NCI-H2107 treated with DMSO at 0.1 percent for 48 hours (cell line): ENCODE data around the gene CDK17.
"Not testable (repeated sequence)": the region's sequence is repeated elsewhere in the genome, so short reads cannot be mapped to it uniquely, and the experiment has no call there.

Source experiments
- DNase-seq: peaks from one replicate; lab custom pipeline; 2025; ENCODE audit not compliant: unreplicated experiment; lab: John Stamatoyannopoulos, UW

CDK17 gene

DNA sequence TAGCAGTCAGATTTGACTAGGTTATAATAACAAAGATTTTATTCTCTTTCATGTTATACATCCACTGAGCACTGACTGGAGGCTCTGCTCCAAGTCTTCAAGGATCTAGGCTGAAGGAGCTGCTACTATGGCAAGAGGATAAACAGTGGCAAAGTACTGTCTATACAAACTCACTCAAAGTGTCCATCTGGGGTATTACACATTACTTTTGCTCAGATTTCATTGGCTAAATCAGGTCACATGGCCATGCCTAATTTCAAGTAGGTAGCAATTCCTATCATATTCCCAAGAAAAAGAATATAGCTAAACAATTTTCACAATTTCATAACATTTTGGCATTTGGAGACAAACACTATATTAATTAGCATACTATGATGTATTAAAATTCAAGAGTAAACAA is 40.9 kb downstream of the CDK17 start:
- no peak for DNase-seq

- DNase-seq: no peak
Observed at GRCh38 chr12:96356831-96357230, 43.4 kb downstream of the CDK17 start.

GRCh38 chr12:96354844-96355534 is 45.2 kb downstream of the CDK17 start:
- DNase-seq: no peak

DNA sequence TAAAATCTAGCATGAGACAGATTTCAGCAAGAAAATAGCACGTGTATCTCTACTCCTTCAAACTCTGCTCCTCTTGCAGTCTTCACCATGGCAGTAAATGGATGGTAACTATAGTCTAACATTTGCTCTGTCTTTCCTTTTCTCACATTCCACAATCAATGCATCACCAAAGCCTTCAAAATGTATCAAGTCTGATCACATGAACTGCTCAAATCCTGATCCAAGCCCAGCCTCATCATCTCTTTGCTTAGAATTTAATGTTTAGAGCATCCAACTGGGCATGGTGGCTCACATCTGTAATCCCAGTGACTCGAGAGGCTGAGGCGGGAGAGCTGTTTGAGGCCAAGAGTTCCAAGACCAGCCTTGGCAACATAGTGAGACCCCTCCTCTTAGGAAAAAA is 45.9 kb downstream of the CDK17 start:
- no peak for DNase-seq

DNA sequence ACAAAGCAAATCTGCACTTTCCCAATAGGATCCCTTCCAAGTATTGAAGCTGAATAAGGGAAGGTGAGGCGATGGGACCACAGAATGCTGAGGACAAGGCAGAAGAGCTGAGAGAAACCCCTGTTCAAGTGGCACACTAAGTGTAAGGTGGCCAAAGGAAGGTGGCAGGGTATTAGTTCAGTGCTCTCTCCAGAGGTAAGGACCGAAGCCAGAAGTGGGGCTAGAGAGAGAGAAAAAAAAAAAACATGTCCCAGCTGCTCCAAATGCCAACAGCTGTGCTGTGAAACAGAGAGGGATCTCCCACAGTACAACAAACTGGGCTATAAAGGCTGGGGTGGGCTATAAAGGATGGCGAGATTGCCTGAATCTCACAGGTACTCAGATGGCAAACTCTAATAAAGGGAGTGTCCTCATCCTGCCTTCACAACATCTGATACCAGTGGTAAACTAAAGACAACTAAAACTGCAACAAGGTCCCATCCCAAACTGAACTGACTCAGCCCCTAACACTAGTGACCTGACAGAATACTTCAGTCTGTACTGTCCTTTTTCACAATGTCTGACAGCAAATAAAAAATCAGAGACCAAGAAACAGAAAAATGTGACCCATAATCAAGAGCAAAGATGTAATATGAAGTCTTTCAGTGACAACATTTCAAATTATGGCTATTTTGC is 47.9 kb downstream of the CDK17 start:
- DNase-seq: no peak

DNA sequence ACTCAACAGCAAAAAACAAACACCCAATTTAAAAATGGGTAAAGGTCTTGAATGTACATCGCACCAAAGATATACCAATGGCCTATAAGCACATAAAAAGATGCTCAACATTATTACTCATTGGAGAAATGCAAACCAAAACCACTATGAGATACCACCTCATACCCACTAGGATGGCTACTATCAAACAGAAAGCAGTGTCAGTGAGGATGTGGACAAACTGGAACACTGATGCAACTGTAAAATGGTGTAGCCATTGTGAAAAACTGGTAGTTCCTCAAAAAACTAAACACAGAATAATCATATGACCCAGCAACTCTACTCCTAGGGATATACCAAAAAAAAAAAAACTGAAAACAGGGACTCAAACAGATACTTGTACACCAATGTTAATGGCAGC is 49.3 kb downstream of the CDK17 start:
- no peak for DNase-seq

DNA sequence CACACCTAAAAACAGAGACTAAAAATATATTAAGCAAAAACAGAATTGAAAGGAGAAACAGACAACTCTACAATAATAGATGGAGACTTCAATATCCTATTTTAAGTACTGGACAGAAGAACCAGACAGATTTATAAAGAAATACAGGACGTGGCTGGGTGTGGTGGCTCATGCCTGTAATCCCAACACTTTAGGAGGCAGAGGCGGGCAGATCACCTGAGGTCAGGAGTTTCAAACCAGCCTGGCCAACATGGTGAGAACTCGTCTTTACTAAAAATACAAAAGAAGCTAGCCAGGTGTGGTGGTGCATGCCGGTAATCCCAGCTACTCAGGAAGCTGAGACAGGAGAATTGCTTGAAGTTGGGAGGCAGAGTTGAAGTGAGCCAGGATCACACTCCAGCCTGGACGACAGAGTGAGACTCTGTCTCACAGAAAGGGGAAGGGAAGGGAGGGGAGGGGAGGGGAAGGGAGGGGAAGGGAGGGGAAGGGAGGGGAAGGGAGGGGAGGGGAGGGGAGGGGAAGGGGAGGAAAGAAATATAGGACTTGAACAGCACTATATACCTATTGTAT is 53.0 kb downstream of the CDK17 start:
- no peak for DNase-seq

DNA sequence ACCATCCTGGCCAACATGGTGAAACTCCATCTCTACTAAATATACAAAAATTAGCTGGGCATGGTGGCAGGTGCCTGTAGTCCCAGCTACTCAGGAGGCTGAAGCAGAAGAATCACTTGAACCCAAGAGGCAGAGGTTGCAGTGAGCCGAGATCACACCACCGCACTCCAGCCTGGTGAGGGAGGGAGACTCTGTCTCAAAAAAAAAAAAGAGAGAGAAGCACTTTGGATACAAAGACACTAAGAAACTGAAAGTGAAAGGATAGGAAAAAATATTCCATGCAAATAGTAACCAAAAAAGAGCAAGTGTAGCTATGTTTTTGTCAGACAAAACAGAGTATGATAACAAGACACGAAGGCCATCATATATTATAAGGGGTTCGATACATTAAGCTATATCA is 53.5 kb downstream of the CDK17 start:
- DNase-seq: not testable (repeated sequence)

GRCh38 chr12:96344124-96344695 is 56.0 kb downstream of the CDK17 start:
- DNase-seq: no peak

DNA sequence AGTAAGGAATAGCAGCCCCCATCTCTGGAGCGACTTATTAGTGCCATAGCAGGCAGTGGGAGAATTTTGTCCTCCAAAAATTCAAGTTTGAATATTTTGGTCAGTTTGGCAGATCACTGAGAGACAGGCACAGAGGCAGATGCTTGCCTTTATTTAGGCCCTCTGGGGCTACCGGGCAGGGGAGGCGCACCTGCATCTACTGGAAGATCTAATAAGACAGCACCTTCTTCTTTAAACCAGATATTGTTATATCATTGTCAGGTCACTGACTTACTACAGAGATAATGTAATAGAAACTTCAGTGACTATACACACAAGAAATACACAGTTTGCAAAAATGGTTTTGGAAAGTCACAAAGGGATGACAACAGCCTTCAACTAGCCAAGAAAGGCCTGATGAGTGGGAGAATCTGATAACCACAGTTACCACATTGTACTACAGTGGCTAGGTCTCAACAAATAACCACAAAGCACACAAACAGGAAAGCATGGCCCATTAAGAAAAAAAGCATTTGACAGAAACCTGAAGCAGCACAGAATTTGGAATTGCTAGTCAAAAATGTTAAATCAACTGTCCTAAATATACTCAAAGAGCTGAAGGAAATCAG is 56.8 kb downstream of the CDK17 start:
- no peak for DNase-seq

DNA sequence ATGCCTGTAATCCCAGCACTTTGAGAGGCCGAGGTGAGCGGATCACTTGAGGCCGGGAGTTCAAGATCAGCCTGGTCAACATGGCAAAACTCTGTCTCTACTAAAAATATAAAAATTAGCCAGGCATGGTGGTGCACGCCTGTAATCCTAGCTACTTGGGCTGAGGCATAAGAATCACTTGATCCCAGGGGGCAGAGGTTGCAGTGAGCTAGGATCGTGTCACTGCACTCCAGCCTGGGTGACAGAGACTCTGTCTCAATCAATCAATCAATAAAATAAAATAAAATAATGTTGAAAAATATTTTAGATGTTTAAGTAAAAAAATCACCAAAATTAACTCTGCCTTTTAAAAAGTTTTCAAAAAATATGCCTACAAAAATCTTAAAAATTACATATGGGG is 60.6 kb downstream of the CDK17 start:
- DNase-seq: not testable (repeated sequence)

DNA sequence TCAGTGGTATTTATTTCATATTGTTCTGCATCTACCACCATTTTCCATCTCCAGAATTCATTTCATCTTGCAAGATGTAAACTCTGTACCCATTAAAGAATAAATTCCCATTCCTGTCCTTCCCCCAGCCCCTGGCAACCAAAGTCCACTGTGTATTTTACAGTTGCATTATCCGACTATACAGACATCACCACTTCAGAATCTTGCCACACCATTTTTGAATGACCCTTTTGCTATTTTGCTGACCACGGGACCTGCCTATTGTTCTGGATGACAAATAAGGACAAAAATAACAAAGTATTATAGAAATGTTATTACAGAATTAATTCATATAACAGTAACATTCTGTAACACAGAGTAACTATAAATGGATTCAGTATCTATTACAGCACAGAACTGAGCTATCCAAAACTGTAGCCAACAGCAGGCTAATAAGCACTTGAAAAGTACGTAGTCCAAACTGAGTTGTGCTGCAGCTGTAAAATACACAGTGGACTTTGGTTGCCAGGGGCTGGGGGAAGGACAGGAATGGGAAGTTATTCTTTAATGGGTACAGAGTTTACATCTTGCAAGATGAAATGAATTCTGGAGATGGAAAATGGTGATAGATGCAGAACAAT is 61.3 kb downstream of the CDK17 start:
- no peak for DNase-seq

DNA sequence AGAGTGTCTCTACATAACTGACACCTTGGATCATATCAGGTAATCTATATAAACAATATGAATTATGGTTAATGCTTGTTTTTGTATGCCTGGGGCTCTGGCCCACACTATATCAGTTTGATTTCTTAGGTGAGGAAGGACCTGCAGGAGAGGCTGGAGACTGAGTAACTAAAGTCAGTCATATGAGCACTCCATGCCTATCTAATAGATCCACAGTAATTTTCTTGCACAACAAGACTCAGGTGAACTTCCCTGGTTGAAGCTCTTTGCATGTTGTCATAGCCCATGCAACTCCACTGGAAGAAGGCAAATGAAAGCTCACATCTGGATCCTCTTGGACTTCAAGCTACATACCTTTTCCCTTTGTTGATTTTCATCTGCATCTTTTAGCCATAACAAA is 62.3 kb downstream of the CDK17 start:
- no peak for DNase-seq

GRCh38 chr12:96336489-96336888 is 63.8 kb downstream of the CDK17 start:
- no peak for DNase-seq

- no peak for DNase-seq
Observed at GRCh38 chr12:96335270-96335669, 65.0 kb downstream of the CDK17 start.

DNA sequence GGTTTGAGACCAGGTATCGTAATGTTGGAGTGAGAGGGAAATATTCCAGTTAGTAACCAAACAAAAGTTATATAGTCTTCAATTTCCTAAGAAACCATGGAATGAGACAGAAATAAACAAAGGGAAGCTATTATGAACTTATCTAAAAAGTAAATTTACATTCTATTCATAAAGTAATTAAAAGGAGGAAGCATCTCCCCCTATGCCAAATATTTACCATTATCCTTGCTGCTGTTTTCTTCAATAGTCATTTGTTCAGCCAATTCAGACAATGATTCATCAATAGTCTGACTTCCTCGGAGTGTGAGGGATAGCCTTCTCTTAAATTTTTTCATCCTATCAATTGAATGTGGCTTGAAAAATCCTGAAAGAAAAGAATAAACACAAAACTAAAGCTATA is 65.7 kb downstream of the CDK17 start:
- no peak for DNase-seq

GRCh38 chr12:96329545-96329944 is 70.7 kb downstream of the CDK17 start:
- DNase-seq: no peak

DNA sequence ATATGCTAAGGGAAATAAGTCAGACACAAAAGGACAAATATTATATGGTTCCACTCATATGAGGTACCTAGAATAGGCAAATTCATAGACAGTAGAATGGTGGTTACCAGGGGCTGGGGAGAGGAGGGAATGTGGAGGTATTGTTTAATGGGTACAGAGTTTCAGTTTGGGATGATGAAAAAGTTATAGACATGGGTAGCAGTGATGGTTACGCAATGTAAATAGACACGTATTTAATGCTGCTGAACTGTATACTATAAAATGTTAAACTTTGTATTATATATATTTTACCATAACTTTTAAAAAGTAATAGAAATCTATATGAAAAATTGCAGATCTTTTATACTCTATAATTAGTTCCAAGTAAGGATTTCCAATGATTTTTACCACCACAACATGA is 71.2 kb downstream of the CDK17 start:
- DNase-seq: no peak

GRCh38 chr12:96327889-96328288 is 72.3 kb downstream of the CDK17 start:
- no peak for DNase-seq

- no peak for DNase-seq
Observed at GRCh38 chr12:96327346-96327745, 72.9 kb downstream of the CDK17 start.

DNA sequence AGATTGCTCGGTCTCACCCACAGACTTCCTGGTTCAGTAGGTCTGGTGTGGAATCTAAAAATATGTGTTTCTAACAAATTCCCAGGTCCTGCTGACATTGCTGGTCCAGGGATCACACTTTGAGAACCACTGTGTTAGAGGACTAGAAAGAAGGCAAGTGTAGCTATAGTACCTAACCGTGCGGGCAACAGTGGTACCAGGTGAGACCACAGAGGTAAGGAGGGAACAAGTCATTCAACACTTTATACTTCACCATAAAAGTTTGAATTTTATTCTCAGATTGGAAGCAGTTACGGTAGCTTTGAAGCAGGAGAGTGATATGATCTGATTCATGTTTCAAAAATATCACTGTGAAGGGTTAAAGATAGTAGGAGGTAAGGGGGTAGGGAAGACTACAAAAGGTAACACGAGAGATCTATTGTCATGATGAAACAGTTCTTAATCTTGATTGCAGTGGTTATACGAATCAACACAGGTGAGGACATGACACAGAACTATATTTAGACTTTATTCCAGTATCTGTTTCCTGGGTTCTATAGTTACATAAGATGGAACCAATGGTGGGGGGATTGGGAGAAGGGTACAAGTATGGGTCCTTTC is 73.5 kb downstream of the CDK17 start:
- no peak for DNase-seq
